HG03432 (cell line): ENCODE measurements around the gene SMYD3.
"Not testable (repeated sequence)": the region's sequence is repeated elsewhere in the genome, so short reads cannot be mapped to it uniquely, and the experiment has no call there.

Experiments used
- ATAC-seq: cut with Tn5 transposase; IDR thresholded peaks from one replicate; pipeline ENCODE4 v1.9.1; 2021; ENCODE audit warnings: mild to moderate bottlenecking, moderate library complexity; ENCODE audit not compliant: unreplicated experiment

SMYD3 gene

GRCh38 chr1:246367041-246367440, 140.0 kb downstream of the SMYD3 start:
- no peak for ATAC-seq

- ATAC-seq, result no peak
Measured at GRCh38 chr1:246365708-246366107, 141.4 kb downstream of the SMYD3 start.

DNA sequence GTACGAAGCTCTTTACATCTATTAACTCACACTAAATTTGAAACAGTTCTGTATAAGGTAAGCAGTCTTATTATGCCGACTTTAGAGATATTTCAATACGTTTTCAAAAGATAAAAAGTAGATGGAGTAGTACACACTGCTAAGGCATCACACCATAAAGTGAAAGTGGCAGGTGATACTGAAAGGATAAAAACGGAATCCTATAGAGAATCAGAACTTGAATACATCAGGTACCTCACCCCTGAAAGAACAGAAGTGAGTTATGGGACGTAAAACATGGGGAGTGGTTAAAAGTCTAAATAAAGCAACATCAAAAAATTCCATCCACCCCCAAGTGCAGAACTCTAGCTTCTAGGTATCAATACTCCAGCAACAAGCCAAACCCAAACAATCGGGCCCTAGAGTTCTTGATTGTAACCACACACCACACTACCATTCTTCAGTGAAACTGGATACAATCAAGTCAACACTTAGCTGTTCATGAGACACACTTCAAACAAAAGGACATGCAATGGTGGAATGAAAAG, 142.6 kb downstream of the SMYD3 start:
- peak; percentile 87 for ATAC-seq

- ATAC-seq, result not testable (repeated sequence)
Measured at GRCh38 chr1:246357014-246357598, 150.0 kb downstream of the SMYD3 start.

GRCh38 chr1:246355411-246356230, 151.5 kb downstream of the SMYD3 start:
- no peak for ATAC-seq

DNA sequence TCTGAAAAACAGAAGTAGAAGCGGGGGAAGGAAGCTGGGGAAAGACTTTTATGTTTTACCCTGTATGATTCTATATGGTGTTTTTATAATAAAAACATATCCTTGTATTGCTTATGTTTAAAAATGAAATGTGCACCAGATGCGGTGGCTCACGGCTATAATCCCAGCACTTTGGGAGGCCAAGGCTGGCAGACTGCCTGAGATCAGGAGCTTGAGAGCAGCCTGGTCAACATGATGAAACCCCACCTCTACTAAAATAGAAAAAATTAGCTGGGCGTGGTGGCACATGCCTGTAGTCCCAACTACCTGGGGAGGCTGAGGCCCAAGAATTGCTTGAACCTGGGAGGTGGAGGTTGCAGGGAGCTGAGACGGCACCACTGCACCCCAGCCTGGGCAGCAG, 155.4 kb downstream of the SMYD3 start:
- no peak for ATAC-seq

GRCh38 chr1:246350745-246351144, 156.3 kb downstream of the SMYD3 start:
- no peak for ATAC-seq

- ATAC-seq, result no peak
Measured at GRCh38 chr1:246343937-246344336, 163.1 kb downstream of the SMYD3 start.

DNA sequence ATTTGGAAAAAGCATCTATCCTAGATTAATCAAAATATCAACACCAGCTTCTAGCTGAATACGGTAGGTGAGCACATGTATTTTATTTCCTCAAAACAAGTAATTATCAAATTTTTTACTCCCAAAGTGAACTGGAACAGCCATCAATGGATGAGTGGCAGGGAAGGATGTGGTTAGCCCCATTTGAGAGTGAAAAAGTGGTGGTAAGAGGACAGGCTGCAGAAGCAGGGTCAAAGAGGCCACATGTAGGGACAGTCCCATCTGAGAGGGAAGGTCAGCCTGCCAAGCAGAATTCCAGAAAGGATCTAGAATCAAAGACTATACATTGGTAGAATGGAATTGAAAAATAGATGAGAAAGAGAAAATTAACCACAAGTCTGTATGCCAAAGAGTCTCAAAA, 163.8 kb downstream of the SMYD3 start:
- ATAC-seq, result no peak

DNA sequence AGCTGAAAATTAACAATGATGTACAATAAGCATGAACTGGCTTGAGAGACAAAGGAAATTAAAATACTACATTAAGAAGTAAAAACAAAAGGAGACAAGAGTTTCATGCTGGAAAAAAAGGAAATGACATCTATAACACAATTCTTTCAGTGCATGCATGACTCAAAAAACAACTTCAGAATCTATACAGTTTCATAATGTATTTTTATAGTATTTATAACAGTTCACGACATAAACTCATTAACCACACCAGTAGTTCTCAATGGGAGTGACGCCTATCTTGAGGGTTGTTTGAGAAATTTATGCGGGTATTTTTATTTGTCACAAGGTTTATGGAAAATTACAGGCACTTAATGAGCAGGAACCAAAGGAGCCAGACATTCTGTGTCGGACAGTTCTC, 168.5 kb downstream of the SMYD3 start:
- ATAC-seq, result peak; percentile 63

GRCh38 chr1:246338098-246338497, 169.0 kb downstream of the SMYD3 start:
- no peak for ATAC-seq

DNA sequence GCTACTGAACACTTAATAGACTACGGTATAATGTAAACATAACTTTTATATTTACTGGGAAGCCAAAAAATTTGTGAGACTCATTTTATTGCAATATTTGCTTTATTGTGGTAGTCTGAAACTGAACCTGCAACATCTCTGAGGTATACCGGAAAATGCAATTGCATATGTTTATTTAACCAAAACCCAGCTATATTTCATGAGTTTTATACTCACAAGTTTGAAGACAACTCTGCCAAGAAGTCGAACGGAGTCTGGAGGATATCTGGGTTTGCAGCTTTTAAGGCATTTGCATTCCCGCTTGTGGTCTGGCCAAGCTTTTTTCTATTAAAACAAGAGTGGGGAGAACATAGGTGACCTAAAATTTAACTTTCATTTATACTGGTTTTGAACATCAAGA, 171.9 kb downstream of the SMYD3 start:
- no peak for ATAC-seq

DNA sequence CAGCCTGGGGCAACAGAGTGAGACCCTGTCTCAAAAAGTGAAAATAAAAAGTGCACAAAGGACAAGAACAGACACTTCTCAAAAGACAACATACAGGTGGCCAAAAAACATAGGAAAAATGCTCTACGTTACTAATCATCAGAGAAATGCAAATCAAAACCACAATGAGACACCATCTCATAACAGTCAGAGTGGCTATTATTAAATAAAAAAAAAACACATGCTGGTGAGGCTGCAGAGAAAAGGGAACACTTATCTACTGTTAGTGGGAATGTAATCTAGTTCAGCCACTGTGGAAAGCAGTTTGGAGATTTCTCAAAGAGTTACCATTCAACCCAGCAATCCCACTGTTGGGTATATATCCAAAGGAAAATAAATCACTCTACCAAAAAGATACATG, 173.2 kb downstream of the SMYD3 start:
- no peak for ATAC-seq

DNA sequence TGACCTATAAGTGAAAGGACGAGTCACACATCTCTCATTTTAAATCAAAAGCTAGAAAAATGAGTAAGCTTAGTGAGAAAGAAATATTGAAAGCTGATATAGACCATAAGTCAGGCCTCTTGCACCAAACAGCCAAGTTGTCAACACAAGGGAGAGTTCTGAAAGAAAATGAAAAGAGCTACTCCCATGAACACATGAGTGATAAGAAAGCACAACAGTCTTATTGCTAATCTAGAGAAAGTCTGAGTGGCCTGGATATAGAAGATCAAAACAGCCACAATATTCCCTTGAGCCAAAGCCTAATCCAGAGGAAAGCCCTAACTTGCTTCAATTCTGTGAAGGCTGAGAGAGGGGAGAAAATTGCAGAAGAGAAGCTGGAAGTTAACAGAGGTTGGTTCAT, 175.0 kb downstream of the SMYD3 start:
- no peak for ATAC-seq

- peak; percentile 99 for ATAC-seq
Measured at GRCh38 chr1:246329900-246330299, 177.2 kb downstream of the SMYD3 start.

- not testable (repeated sequence) for ATAC-seq
Measured at GRCh38 chr1:246329292-246329691, 177.8 kb downstream of the SMYD3 start.

GRCh38 chr1:246324711-246325110, 182.4 kb downstream of the SMYD3 start:
- ATAC-seq, result no peak

DNA sequence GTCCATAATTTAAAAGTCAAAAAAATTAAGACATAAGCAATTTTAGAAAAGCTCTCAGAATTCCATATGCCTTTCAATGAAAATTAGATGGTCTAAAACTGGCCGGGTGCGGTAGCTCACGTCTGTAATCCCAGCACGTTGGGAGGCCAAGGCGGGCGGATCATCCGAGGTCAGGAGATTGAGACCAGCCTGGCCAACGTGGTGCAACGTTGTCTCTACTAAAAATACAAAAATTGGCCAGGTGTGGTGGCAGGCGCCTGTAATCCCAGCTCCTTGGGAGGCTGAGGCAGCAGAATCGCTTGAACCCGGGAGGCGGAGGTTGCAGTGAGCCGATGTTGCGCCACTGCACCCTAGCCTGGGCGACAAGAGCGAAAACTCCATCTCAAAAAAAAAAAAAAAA, 183.0 kb downstream of the SMYD3 start:
- not testable (repeated sequence) for ATAC-seq

DNA sequence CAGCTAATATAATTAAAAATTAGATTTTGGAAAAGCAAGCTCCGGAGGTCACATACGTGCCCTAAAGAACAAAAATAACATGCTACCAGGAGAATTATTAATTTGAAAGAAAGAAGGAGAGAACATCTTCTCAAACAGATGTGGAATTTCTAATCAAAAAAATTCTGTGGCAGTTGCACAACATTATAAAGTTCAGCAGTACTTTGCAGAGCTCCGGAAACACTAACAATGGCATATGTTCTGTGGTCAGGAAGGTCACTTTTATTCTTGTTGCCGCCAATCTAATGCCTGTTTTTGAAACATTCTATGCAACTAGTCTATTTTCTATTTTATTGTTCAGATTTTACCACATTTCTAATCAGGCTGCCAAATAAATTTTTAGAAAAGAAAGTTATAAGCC, 186.8 kb downstream of the SMYD3 start:
- no peak for ATAC-seq

GRCh38 chr1:246319083-246319714, 187.9 kb downstream of the SMYD3 start:
- ATAC-seq, result no peak

- no peak for ATAC-seq
Measured at GRCh38 chr1:246318622-246319021, 188.5 kb downstream of the SMYD3 start.

GRCh38 chr1:246318036-246318359, 189.1 kb downstream of the SMYD3 start:
- no peak for ATAC-seq
